D721Med (cell line): ENCODE data around the gene TARBP1.
"Not testable (repeated sequence)": the region's sequence is repeated elsewhere in the genome, so short reads cannot be mapped to it uniquely, and the experiment has no call there.

Source experiments
- DNase-seq: peaks from one replicate; pipeline ENCODE4 v3.0.0; 2011; ENCODE audit warnings: low spot score; ENCODE audit not compliant: insufficient read length
- FAIRE-seq: peaks from 2 replicates; lab custom pipeline; 2011; peaks lifted over from hg19 to GRCh38; lab: Jason Lieb, UNC
- CTCF ChIP-seq: IDR thresholded peaks from 2 replicates; pipeline ENCODE4 v1.5.1; 2012; ENCODE audit warnings: mild to moderate bottlenecking, control low read depth; ENCODE audit not compliant: insufficient read depth; ENCODE audit errors: missing control alignments

Gene TARBP1

GRCh38 chr1:234402939-234403338 is 76.0 kb downstream of the TARBP1 start:
- no peak for FAIRE-seq
- no peak for TF ChIP-seq CTCF
- DNase-seq = no peak

GRCh38 chr1:234401658-234402057 is 77.3 kb downstream of the TARBP1 start:
- no peak for DNase-seq
- FAIRE-seq = no peak
- no peak for TF ChIP-seq CTCF

- no peak for TF ChIP-seq CTCF
- peak; percentile 88 for FAIRE-seq
- no peak for DNase-seq
Observed at GRCh38 chr1:234400773-234401172, 78.2 kb downstream of the TARBP1 start.

GRCh38 chr1:234399515-234399914 is 79.5 kb downstream of the TARBP1 start:
- FAIRE-seq, DNase-seq: not testable (repeated sequence)

GRCh38 chr1:234398849-234399381 is 80.1 kb downstream of the TARBP1 start:
- no peak for DNase-seq

GRCh38 chr1:234397732-234398131 is 81.2 kb downstream of the TARBP1 start:
- no peak for TF ChIP-seq CTCF
- no peak for FAIRE-seq
- no peak for DNase-seq

More at GRCh38 chr1:234398849-234399381, 80.1 kb downstream of the TARBP1 start:
- TF ChIP-seq CTCF = no peak
- FAIRE-seq = peak; percentile 81

- no peak for DNase-seq
- no peak for FAIRE-seq
- no peak for TF ChIP-seq CTCF
Observed at GRCh38 chr1:234396871-234397270, 82.1 kb downstream of the TARBP1 start.

- no peak for TF ChIP-seq CTCF
- DNase-seq (no peak), FAIRE-seq (no peak)
Observed at GRCh38 chr1:234396092-234396491, 82.9 kb downstream of the TARBP1 start.
